H9 (cell line): ENCODE results near the gene SAV1. TPM values are rescaled to one million over a fixed set of nuclear protein-coding genes. Genes with fewer than 3 reads are reported as not detected.

ENCODE experiments used
- DNase-seq: peaks from one replicate; pipeline ENCODE4 v3.0.0-alpha.2; 2017
- H2AFZ ChIP-seq: one replicate; pipeline ENCODE4 v1.6.1; 2013; ENCODE audit warnings: mild to moderate bottlenecking, low read length, control low read depth, moderate library complexity
- H2AK5ac ChIP-seq: 2 replicates; pipeline ENCODE4 v1.6.1; 2013; ENCODE audit warnings: low read length, control low read depth, mixed read lengths; ENCODE audit not compliant: insufficient read length
- H2BK120ac ChIP-seq: one replicate; pipeline ENCODE4 v1.6.1; 2013; ENCODE audit warnings: low read depth, mild to moderate bottlenecking, low read length, control low read depth, inconsistent platforms; ENCODE audit not compliant: poor library complexity, severe bottlenecking
- H2BK12ac ChIP-seq: 2 replicates; pipeline ENCODE4 v1.6.1; 2013; ENCODE audit warnings: low read length, control low read depth, mixed read lengths, low read depth; ENCODE audit not compliant: insufficient read length
- H2BK15ac ChIP-seq: 2 replicates; pipeline ENCODE4 v1.6.1; 2013; ENCODE audit warnings: low read depth, low read length, control low read depth
- H2BK20ac ChIP-seq: one replicate; pipeline ENCODE4 v1.6.1; 2013; ENCODE audit warnings: low read depth, mild to moderate bottlenecking, low read length, control low read depth, inconsistent platforms; ENCODE audit not compliant: poor library complexity, severe bottlenecking
- H2BK5ac ChIP-seq: 2 replicates; pipeline ENCODE4 v1.6.1; 2013; ENCODE audit warnings: low read length, control low read depth, mixed read lengths; ENCODE audit not compliant: insufficient read length
- H3K14ac ChIP-seq: 2 replicates; pipeline ENCODE4 v1.6.1; 2013; ENCODE audit warnings: low read length, control low read depth; ENCODE audit not compliant: insufficient read depth
- H3K18ac ChIP-seq: 2 replicates; pipeline ENCODE4 v1.6.1; 2013; ENCODE audit warnings: low read depth, mild to moderate bottlenecking, mixed read lengths, low read length, control low read depth; ENCODE audit not compliant: insufficient read length
- H3K23ac ChIP-seq: 2 replicates; pipeline ENCODE4 v1.6.1; 2013; ENCODE audit warnings: low read length, control low read depth, mixed read lengths, low read depth; ENCODE audit not compliant: insufficient read length
- H3K23me2 ChIP-seq: 2 replicates; pipeline ENCODE4 v1.6.1; 2013; ENCODE audit warnings: low read depth, mild to moderate bottlenecking, mixed read lengths, low read length, control low read depth; ENCODE audit not compliant: insufficient read length, poor library complexity, severe bottlenecking
- H3K27ac ChIP-seq: 2 replicates; pipeline ENCODE4 v1.5.1; 2013; ENCODE audit warnings: low read length, control low read depth, mixed read lengths, low read depth; ENCODE audit not compliant: insufficient read length
- H3K27me3 ChIP-seq: 2 replicates; pipeline ENCODE4 v1.6.1; 2013; ENCODE audit warnings: low read length, control low read depth, inconsistent platforms; ENCODE audit not compliant: insufficient read depth
- H3K4ac ChIP-seq: 2 replicates; pipeline ENCODE4 v1.6.1; 2013; ENCODE audit warnings: low read depth, mild to moderate bottlenecking, control low read depth, inconsistent platforms, low read length, moderate library complexity
- H3K4me1 ChIP-seq: 2 replicates; pipeline ENCODE4 v1.6.1; 2013; ENCODE audit warnings: low read length, control low read depth, inconsistent platforms; ENCODE audit not compliant: insufficient read depth
- H3K4me2 ChIP-seq: 2 replicates; pipeline ENCODE4 v1.6.1; 2013; ENCODE audit warnings: low read length, control low read depth, mixed read lengths; ENCODE audit not compliant: insufficient read length, insufficient read depth
- H3K56ac ChIP-seq: 2 replicates; pipeline ENCODE4 v1.6.1; 2013; ENCODE audit warnings: low read depth, mild to moderate bottlenecking, mixed read lengths, low read length, control low read depth; ENCODE audit not compliant: insufficient read length
- H3K79me1 ChIP-seq: 2 replicates; pipeline ENCODE4 v1.6.1; 2013; ENCODE audit warnings: low read depth, mild to moderate bottlenecking, moderate library complexity, low read length, control low read depth, inconsistent platforms; ENCODE audit not compliant: insufficient read depth, poor library complexity, severe bottlenecking
- H3K79me2 ChIP-seq: 2 replicates; pipeline ENCODE4 v1.6.1; 2013; ENCODE audit warnings: low read length, control low read depth, inconsistent platforms; ENCODE audit not compliant: insufficient read depth
- H3K9ac ChIP-seq: 2 replicates; pipeline ENCODE4 v1.6.1; 2013; ENCODE audit warnings: low read length, control low read depth, mixed read lengths; ENCODE audit not compliant: insufficient read length; ENCODE audit errors: extremely low read depth
- H3K9me3 ChIP-seq: one replicate; pipeline ENCODE4 v1.6.1; 2013; ENCODE audit warnings: low read depth, low read length, inconsistent platforms; ENCODE audit not compliant: control insufficient read depth
- H3T11ph ChIP-seq: one replicate; pipeline ENCODE4 v1.6.1; 2013; ENCODE audit warnings: mild to moderate bottlenecking, low read length, control low read depth, inconsistent platforms
- H4K20me1 ChIP-seq: one replicate; pipeline ENCODE4 v1.6.1; 2013; ENCODE audit not compliant: control insufficient read depth, insufficient read length, insufficient read depth
- H4K5ac ChIP-seq: 2 replicates; pipeline ENCODE4 v1.6.1; 2013; ENCODE audit warnings: low read depth, mild to moderate bottlenecking, mixed read lengths, low read length, control low read depth; ENCODE audit not compliant: insufficient read length
- H4K8ac ChIP-seq: replicated peaks from 2 replicates; pipeline ENCODE4 v1.6.1; 2013; ENCODE audit warnings: low read length, control low read depth, mixed read lengths, low read depth; ENCODE audit not compliant: insufficient read length
- H4K91ac ChIP-seq: 2 replicates; pipeline ENCODE4 v1.6.1; 2013; ENCODE audit warnings: low read depth, mild to moderate bottlenecking, moderate library complexity, mixed read lengths, low read length, control low read depth; ENCODE audit not compliant: insufficient read length
- H3K27ac Mint-ChIP-seq, 3 experiments: 2 replicates in 2 of 3; 3 replicates in 1 of 3; pipeline ENCODE4 v1.8.0; 2020 to 2021; ENCODE audit warnings: mixed read lengths in 3 of 3, mild to moderate bottlenecking in 1 of 3, moderate library complexity in 1 of 3
- H3K27me3 Mint-ChIP-seq: 2 replicates; pipeline ENCODE4 v1.8.0; 2021; ENCODE audit warnings: low read depth, mild to moderate bottlenecking, moderate library complexity, mixed read lengths
- H3K36me3 Mint-ChIP-seq, 3 experiments: 2 replicates in 2 of 3; 3 replicates in 1 of 3; pipeline ENCODE4 v1.8.0; 2020 to 2021; ENCODE audit warnings: low read depth in 3 of 3, mixed read lengths in 3 of 3; ENCODE audit not compliant: insufficient read depth in 1 of 3
- H3K4me1 Mint-ChIP-seq, 2 experiments: 2 replicates each; pipeline ENCODE4 v1.8.0; 2020; ENCODE audit warnings: mixed read lengths in 2 of 2
- H3K4me3 Mint-ChIP-seq, 2 experiments: 2 replicates in 1 of 2; 3 replicates in 1 of 2; pipeline ENCODE4 v1.8.0; 2020 to 2021; ENCODE audit warnings: mild to moderate bottlenecking in 2 of 2, mixed read lengths in 2 of 2, moderate library complexity in 1 of 2
- H3K9me3 Mint-ChIP-seq, 2 experiments: 2 replicates in 1 of 2; 3 replicates in 1 of 2; pipeline ENCODE4 v1.8.0; 2020; ENCODE audit warnings: mild to moderate bottlenecking in 2 of 2, mixed read lengths in 2 of 2, moderate library complexity in 1 of 2
- CTCF ChIP-seq: fragments of 200-600 bp; sonication (generic); conservative IDR thresholded peaks from 3 replicates; pipeline ENCODE4 v1.8.0; 2021; ENCODE audit warnings: antibody characterized with exemption, mild to moderate bottlenecking
- WGBS: extraction: QIAGEN DNeasy Blood & Tissue Kit; methylation state at CpG from one replicate; pipeline ENCODE4 v1.1.7; 2013; ENCODE audit warnings: missing lambda C conversion rate, low lambda C conversion rate, mixed read lengths; ENCODE audit not compliant: insufficient read length; ENCODE audit errors: extremely low coverage; 5-methylcytosine and 5-hydroxymethylcytosine counted together
- total RNA-seq: library from RNA; stranded (reverse); gene quantifications from 2 replicates; pipeline ENCODE4 v1.2.1, GENCODE V29; 2021

The SAV1 gene
- total RNA-seq, 1 experiment from 2014 or later: 57.3 TPM

- no peaks in the 10 kb centered on the region for H3K4me1 ChIP-seq
- H3K4me3 Mint-ChIP-seq: no peak overlapping the region
- no peak overlapping the region for H2BK20ac ChIP-seq
- no peak for TF ChIP-seq CTCF
- H3K4ac ChIP-seq: no peak overlapping the region
- H2BK12ac ChIP-seq: no peak overlapping the region
- H3K79me1 ChIP-seq: no peaks in the 10 kb centered on the region
- H3K18ac ChIP-seq: no peak overlapping the region
- H4K20me1 ChIP-seq: no peaks in the 10 kb centered on the region
- no peak overlapping the region for H2BK5ac ChIP-seq
- no peak overlapping the region for H3K23ac ChIP-seq
- H3K4me1 Mint-ChIP-seq: peaks cover 10 to 12% of the 10 kb centered on the region in 2 experiments
- DNase-seq: no peak
- H2BK120ac ChIP-seq: no peak overlapping the region
- H3K27ac ChIP-seq: no peak overlapping the region
- no peak overlapping the region for H3K4me2 ChIP-seq
- no peak overlapping the region for H2BK15ac ChIP-seq
- H3K56ac ChIP-seq: no peak overlapping the region
- no peak overlapping the region for H4K5ac ChIP-seq
- no peak overlapping the region for H4K8ac ChIP-seq
- no peaks in the 10 kb centered on the region for H3K27me3 ChIP-seq
- H2AFZ ChIP-seq: no peak overlapping the region
- WGBS: no CpG with 5 or more reads among the region's 2 CpGs
- H2AK5ac ChIP-seq: no peak overlapping the region
- no peak overlapping the region for H4K91ac ChIP-seq
- H3K27ac Mint-ChIP-seq: no peak overlapping the region
- H3K79me2 ChIP-seq: no peaks in the 10 kb centered on the region
- H3T11ph ChIP-seq: no peak overlapping the region
- no peaks in the 10 kb centered on the region for H3K9me3 Mint-ChIP-seq
- no peak overlapping the region for H3K14ac ChIP-seq
- H3K9me3 ChIP-seq: no peaks in the 10 kb centered on the region
- no peaks in the 10 kb centered on the region for H3K36me3 Mint-ChIP-seq
- no peaks in the 10 kb centered on the region for H3K27me3 Mint-ChIP-seq
- no peak overlapping the region for H3K9ac ChIP-seq
- H3K23me2 ChIP-seq: no peaks in the 10 kb centered on the region
Measured at GRCh38 chr14:50590464-50590863, 77.6 kb downstream of the SAV1 start.

Other genes with a start within 250 kb of the SAV1 start
- 42.7 and 43.9 TPM in 2 replicates for gene MAP4K5, start 135.7 kb downstream of the SAV1 start, total RNA-seq
- gene ATL1, start 108.2 kb downstream of the SAV1 start, total RNA-seq: 3.0 and 3.2 TPM in 2 replicates
- gene NIN, start 162.9 kb upstream of the SAV1 start, total RNA-seq: 15.4 and 18.4 TPM in 2 replicates
- gene ABHD12B, start 203.7 kb upstream of the SAV1 start, total RNA-seq: 42.4 and 51.0 TPM in 2 replicates